Measurements from ENCODE around the gene LYRM4. TPM values are rescaled to one million over a fixed set of nuclear protein-coding genes. Genes with fewer than 3 reads are reported as not detected.

The LYRM4 gene
- total and polyA plus RNA-seq, 9 of the 15 experiments (the other 6 are each of a cell fraction or from before 2014, with no cell fraction given) = 24.2 to 69.4 (median 41.8) TPM

DNA sequence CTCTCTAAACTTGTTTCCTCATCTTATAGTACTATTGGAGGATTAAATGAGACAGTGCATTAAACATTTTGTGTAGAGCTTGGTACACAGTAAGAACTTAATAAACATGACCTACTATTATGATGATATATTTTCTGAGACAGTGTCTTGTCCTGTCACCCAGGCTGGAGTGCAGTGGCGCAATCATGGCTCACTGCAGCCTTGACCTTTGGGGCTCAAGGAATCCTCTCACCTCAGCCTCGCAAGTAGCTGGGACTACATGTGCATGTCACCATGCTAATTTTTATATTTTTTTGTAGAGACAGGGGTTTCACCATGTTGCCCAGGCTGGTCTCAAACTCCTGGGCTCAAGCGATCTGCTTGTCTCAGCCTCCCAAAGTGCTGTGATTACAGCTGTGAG lies 72.1 kb downstream of the LYRM4 start:
- POLR2A ChIA-PET = no interaction called here
- CTCF ChIA-PET (ENCODE audit: low intra/inter-chr PET ratio) = no interaction called here
- TF ChIP-seq, protein P1, sequence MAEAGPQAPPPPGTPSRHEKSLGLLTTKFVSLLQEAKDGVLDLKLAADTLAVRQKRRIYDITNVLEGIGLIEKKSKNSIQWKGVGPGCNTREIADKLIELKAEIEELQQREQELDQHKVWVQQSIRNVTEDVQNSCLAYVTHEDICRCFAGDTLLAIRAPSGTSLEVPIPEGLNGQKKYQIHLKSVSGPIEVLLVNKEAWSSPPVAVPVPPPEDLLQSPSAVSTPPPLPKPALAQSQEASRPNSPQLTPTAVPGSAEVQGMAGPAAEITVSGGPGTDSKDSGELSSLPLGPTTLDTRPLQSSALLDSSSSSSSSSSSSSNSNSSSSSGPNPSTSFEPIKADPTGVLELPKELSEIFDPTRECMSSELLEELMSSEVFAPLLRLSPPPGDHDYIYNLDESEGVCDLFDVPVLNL (CRISPR knock-in tag; IDR thresholded peaks at IDR 0.05; ENCODE audit: low read depth) = no peak
- TF ChIP-seq ZNF143 (CRISPR knock-in tag; IDR thresholded peaks at IDR 0.05) (no peak), TRIM28 (IDR thresholded peaks at IDR 0.05) (no peak), SRF (CRISPR knock-in tag; IDR thresholded peaks at IDR 0.05) (no peak), NBN (IDR thresholded peaks at IDR 0.05; ENCODE audit: low read depth) (no peak), ESRRB (CRISPR knock-in tag; IDR thresholded peaks at IDR 0.05; ENCODE audit: borderline replicate concordance) (no peak), RAD51 (IDR thresholded peaks at IDR 0.05; ENCODE audit: borderline replicate concordance, low read depth) (no peak), CCNT2 (IDR thresholded peaks at IDR 0.05; ENCODE audit: borderline replicate concordance, extremely low read depth, insufficient read length, low read depth, low read length) (no peak), SMARCC2 (IDR thresholded peaks at IDR 0.05; ENCODE audit: low read depth) (no peak)
- TF ChIP-seq, protein P2, sequence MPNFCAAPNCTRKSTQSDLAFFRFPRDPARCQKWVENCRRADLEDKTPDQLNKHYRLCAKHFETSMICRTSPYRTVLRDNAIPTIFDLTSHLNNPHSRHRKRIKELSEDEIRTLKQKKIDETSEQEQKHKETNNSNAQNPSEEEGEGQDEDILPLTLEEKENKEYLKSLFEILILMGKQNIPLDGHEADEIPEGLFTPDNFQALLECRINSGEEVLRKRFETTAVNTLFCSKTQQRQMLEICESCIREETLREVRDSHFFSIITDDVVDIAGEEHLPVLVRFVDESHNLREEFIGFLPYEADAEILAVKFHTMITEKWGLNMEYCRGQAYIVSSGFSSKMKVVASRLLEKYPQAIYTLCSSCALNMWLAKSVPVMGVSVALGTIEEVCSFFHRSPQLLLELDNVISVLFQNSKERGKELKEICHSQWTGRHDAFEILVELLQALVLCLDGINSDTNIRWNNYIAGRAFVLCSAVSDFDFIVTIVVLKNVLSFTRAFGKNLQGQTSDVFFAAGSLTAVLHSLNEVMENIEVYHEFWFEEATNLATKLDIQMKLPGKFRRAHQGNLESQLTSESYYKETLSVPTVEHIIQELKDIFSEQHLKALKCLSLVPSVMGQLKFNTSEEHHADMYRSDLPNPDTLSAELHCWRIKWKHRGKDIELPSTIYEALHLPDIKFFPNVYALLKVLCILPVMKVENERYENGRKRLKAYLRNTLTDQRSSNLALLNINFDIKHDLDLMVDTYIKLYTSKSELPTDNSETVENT (CRISPR knock-in tag; IDR thresholded peaks at IDR 0.05) = no peak
- TF ChIP-seq, protein P3, sequence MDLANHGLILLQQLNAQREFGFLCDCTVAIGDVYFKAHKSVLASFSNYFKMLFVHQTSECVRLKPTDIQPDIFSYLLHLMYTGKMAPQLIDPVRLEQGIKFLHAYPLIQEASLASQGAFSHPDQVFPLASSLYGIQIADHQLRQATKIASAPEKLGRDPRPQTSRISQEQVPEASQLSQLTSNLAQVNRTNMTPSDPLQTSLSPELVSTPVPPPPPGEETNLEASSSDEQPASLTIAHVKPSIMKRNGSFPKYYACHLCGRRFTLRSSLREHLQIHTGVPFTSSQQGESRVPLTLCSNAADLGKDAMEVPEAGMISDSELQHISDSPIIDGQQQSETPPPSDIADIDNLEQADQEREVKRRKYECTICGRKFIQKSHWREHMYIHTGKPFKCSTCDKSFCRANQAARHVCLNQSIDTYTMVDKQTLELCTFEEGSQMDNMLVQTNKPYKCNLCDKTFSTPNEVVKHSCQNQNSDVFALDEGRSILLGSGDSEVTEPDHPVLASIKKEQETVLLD (IDR thresholded peaks at IDR 0.05) = no peak

More for the DNA sequence above, 72.1 kb downstream of the LYRM4 start:
- no peak overlapping the region for H3K4me3 ChIP-seq
- intact Hi-C loops (cut with micrococcal nuclease) = no loop called here
- in situ Hi-C loops (cut with MboI) = no loop called here
- no peak overlapping the region for H2AFZ ChIP-seq (ENCODE audit: low read depth, low read length)
- no peaks in the 10 kb centered on the region for H3K9me1 ChIP-seq (ENCODE audit: control insufficient read depth, insufficient read depth, low read length)
- no peak for DNase-seq (ENCODE audit: extremely low read depth in 1 of 4, low spot score in 3 of 4)
- no peaks in the 10 kb centered on the region for H3K79me2 ChIP-seq (ENCODE audit: control insufficient read depth, insufficient read depth, low read length)
- 82% methylated on average over 3 of the region's 3 CpGs for WGBS (ENCODE audit: insufficient coverage, low coverage, missing lambda C conversion rate)
- no peak overlapping the region for H3K4me2 ChIP-seq (ENCODE audit: insufficient read depth, low read length)
- H3K9me3 ChIP-seq (replicated peaks; ENCODE audit: control insufficient read depth, insufficient read depth, low read depth, low read length) = no peaks in the 10 kb centered on the region
- H3K27me3 ChIP-seq (ENCODE audit: control insufficient read depth in 2 of 2, insufficient read depth in 2 of 2, low read length in 2 of 2) = no peaks in the 10 kb centered on the region
- no peak overlapping the region for H3K27ac ChIP-seq (ENCODE audit: extremely low read depth, low read depth, low read length)
- FAIRE-seq = no peak
- no peak overlapping the region for H3K9ac ChIP-seq (ENCODE audit: insufficient read depth in 1 of 2, low read depth in 2 of 2, low read length in 2 of 2)
- H3K4me1 ChIP-seq (replicated peaks in 1 of 2; ENCODE audit: control insufficient read depth in 2 of 2, insufficient read depth in 2 of 2, low read length in 2 of 2) = no peaks in the 10 kb centered on the region
- ATAC-seq = no peak
- H3K36me3 ChIP-seq (ENCODE audit: control insufficient read depth, insufficient read depth, low read length) = no peaks in the 10 kb centered on the region; the same call in 2 of the 3 replicates
- H4K20me1 ChIP-seq (replicated peaks; ENCODE audit: control insufficient read depth, insufficient read depth, low read length) = no peaks in the 10 kb centered on the region
- no TSS peak for BruUV-seq (replicated peaks)

Data from K562 (cell line).